ENCODE measurements around the gene SMOC2.
"Not testable (repeated sequence)": the region's sequence is repeated elsewhere in the genome, so short reads cannot be mapped to it uniquely, and the experiment has no call there.

SMOC2 gene

DNA sequence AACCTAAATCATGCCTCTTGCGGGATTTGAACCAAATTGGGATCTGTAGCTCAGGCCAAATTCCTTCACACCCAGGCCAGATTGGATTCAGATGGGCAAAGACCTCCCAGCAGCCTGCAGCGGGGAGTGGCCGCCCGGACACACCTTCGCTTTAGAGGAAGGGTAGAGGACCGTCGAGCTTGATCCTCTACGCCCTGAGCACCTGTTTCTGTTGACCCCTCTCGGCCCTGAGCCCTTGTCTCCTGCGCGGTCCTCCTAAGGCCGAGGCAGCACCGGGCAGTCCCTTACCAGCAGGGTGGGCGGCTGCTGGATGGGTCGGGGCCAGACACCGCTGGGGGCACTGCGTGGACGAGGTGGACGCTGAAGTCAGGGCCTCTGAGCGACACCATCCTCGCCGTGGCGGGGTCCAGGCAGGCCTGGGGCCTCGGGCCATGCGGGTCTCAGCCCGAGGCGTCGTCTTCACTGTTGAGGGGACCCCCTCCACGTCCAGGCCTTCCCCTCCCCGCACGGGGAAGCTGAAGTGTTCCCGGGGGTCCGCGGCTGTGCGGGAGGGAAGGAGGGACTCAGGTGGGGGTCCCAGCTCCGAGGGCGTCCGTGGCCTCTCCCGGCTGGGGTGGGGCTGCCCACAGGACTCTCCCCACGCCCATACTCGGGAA, 114.8 kb downstream of the SMOC2 start:
- Mint-ChIP-seq H3K36me3 (ENCODE audit: low read depth) (no peaks in the 10 kb centered on the region), H3K4me1 (ENCODE audit: low read depth) (no peaks in the 10 kb centered on the region), H3K9me3 (peaks cover 4% of the 10 kb centered on the region), H3K27ac (no peak overlapping the region), H3K4me3 (no peak overlapping the region), H3K27me3 (ENCODE audit: low read depth) (no peaks in the 10 kb centered on the region)

DNA sequence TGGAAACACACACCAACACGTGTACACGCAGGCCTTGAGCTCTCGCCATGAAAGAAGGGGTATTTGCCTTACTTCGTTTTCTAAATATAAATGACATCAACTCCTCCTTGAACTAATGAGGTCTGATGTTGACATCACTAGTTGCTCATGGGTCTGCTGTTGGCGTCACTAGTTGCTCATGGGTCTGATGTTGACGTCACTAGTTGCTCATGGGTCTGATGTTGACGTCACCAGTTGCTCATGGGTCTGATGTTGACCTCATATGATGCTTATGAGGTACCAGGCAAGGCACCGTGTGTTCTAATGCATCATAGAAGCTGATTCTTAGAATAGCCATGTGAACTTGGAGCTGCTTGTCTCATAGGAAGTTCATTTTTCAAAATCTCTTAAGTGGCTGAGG, 116.5 kb downstream of the SMOC2 start:
- Mint-ChIP-seq H3K27ac (no peak overlapping the region), H3K9me3 (peaks cover 3% of the 10 kb centered on the region), H3K36me3 (ENCODE audit: low read depth) (no peaks in the 10 kb centered on the region), H3K4me3 (no peak overlapping the region), H3K4me1 (ENCODE audit: low read depth) (no peaks in the 10 kb centered on the region), H3K27me3 (ENCODE audit: low read depth) (no peaks in the 10 kb centered on the region)

DNA sequence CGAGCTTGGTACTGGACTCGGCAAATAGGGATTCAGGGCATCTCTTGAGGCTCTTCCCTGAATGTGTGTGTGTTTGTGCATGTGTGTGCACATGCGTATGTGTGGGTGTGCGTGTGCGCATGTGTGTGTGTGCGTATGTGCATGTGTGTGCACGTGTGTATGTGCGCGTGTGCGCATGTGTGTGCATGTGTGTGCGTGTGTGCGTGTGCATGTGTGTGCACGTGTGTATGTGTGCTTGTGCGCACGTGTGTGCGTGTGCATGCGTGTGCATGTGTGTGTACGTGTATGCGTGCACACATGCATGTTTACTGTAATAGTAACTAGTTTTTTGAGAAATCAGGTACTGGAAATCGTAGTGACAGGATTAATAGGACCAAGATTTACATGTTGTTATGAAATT, 117.7 kb downstream of the SMOC2 start:
- H3K4me3 Mint-ChIP-seq = no peak overlapping the region
- H3K36me3 Mint-ChIP-seq (ENCODE audit: low read depth) = no peaks in the 10 kb centered on the region
- no peaks in the 10 kb centered on the region for H3K27me3 Mint-ChIP-seq (ENCODE audit: low read depth)
- H3K9me3 Mint-ChIP-seq = peaks cover 3% of the 10 kb centered on the region
- H3K4me1 Mint-ChIP-seq (ENCODE audit: low read depth) = no peaks in the 10 kb centered on the region
- H3K27ac Mint-ChIP-seq = no peak overlapping the region

DNA sequence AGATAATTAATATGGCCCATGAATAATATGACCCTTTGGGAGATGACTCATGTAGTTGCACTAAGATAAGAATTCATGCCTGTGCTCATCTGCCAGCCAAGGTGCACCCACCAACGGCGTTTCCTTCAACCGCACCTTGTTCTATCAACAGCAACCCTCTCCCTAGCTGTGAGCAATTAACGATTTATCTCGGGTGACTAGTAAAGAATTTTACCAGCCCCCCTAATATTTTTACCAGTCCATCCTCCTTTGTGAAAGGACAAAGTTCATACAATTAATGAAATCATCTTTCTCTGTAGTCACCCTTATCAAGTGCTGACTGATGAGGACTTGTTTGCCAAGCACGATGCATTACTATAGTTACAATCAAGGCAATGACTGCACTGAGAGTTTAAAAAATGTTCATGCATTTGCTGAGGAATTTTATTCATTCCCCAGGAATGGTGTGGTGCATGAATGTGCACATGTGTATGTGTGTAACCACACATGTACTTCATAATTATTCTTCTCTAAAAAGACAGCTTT, 118.7 kb downstream of the SMOC2 start:
- Mint-ChIP-seq H3K27ac (no peak overlapping the region), H3K36me3 (ENCODE audit: low read depth) (no peaks in the 10 kb centered on the region), H3K4me3 (no peak overlapping the region), H3K27me3 (ENCODE audit: low read depth) (no peaks in the 10 kb centered on the region), H3K9me3 (peaks cover 3% of the 10 kb centered on the region), H3K4me1 (ENCODE audit: low read depth) (no peaks in the 10 kb centered on the region)

DNA sequence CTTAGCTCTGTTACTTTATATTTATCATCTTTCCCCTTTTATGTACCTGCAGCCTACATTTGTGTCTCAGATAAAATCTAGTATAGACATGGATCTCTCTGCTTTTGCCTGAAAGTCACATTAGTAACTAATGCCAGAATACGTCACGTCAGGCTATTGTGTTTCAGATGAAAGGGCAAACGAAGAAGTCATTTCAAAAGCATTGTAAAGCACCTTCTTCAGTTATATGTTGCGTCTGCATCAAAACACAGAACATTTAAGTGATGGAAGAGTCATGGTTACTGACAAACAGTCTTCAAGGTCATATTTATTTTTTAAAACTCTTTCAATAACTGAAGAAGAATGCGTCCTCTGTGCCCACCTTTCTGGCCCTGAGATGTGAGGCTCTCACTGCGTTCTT, 119.1 kb downstream of the SMOC2 start:
- Mint-ChIP-seq H3K36me3 (ENCODE audit: low read depth) (no peaks in the 10 kb centered on the region), H3K4me3 (no peak overlapping the region), H3K27ac (no peak overlapping the region), H3K9me3 (peaks cover 3% of the 10 kb centered on the region), H3K27me3 (ENCODE audit: low read depth) (peaks cover under 1% of the 10 kb centered on the region), H3K4me1 (ENCODE audit: low read depth) (no peaks in the 10 kb centered on the region)

DNA sequence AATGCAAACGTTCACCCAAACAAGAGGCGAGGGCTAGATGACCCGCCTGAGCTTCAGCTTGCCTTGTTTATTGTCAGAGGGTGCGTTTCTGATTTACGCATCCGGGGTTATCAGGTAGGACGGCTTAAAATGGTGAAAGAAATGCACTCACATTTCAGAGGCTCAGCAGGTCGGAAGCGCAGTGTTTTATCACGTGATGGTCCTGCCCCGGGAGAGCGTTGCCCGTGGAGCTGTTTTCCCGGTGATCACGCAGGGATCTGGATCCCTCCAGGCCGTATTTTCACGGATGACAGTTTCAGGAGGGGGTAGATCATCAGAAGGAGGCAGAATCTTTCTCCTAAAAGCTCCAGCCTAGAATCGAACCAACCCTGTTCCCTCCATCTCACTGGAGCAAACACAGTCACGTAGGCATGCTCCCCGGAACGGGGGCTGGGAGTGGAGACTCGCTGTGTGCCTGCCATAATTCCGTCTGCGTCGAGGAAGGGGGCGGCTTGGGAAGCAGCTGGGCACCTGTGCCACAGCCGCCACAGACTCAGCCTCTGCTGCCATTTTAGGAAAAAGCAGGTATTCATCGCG, 121.7 kb downstream of the SMOC2 start:
- Mint-ChIP-seq H3K4me1 (ENCODE audit: low read depth) (no peaks in the 10 kb centered on the region), H3K4me3 (no peak overlapping the region), H3K36me3 (ENCODE audit: low read depth) (no peaks in the 10 kb centered on the region), H3K27me3 (ENCODE audit: low read depth) (peaks cover 3% of the 10 kb centered on the region), H3K27ac (no peak overlapping the region), H3K9me3 (peaks cover 3% of the 10 kb centered on the region)

DNA sequence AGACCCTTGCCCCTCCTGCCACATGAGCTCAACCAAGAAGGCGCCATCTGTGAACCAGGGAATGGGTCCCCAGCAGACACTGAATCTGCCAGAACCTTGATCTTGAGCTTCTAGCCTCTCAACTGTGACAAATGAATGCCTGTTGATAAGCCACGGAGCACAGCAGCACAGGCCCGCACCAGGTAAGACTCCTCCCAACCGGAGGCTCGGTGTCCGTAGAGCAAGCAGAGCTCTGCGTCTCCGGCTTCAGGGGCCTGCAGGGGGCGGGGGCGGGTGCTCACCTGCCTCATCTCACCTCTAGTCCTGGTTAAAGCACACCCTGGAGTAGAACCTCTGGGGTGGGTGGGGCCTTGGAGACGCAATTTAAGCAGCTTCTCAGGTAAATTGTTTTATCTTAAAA, 122.7 kb downstream of the SMOC2 start:
- no peak overlapping the region for H3K27ac Mint-ChIP-seq
- H3K27me3 Mint-ChIP-seq (ENCODE audit: low read depth) = peaks cover 3% of the 10 kb centered on the region
- H3K9me3 Mint-ChIP-seq = peaks cover 2% of the 10 kb centered on the region
- H3K4me1 Mint-ChIP-seq (ENCODE audit: low read depth) = no peaks in the 10 kb centered on the region
- H3K36me3 Mint-ChIP-seq (ENCODE audit: low read depth) = no peaks in the 10 kb centered on the region
- H3K4me3 Mint-ChIP-seq = no peak overlapping the region

DNA sequence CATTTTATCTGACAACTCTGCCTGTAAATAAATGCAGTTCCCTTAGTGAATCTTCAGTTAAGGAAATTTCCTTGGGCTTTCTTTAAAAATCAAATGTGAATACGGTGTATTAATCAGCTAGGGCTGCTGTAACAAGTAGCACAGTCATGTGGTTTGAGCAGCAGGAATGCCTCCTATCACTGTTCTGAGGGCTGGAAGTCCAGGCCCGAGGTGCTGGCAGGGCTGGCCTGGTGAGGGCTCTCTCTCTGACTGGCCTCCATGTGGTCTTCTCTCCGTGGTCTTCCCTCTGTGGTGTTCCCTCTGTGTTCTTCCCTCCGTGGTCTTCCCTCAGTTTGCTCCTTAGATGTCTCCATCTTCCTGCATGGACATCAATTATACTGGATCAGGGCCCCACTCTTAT, 124.1 kb downstream of the SMOC2 start:
- Mint-ChIP-seq H3K27me3 (ENCODE audit: low read depth) (peaks cover 3% of the 10 kb centered on the region), H3K9me3 (no peaks in the 10 kb centered on the region), H3K36me3 (ENCODE audit: low read depth) (no peaks in the 10 kb centered on the region), H3K4me3 (no peak overlapping the region), H3K27ac (no peak overlapping the region), H3K4me1 (ENCODE audit: low read depth) (no peaks in the 10 kb centered on the region)

DNA sequence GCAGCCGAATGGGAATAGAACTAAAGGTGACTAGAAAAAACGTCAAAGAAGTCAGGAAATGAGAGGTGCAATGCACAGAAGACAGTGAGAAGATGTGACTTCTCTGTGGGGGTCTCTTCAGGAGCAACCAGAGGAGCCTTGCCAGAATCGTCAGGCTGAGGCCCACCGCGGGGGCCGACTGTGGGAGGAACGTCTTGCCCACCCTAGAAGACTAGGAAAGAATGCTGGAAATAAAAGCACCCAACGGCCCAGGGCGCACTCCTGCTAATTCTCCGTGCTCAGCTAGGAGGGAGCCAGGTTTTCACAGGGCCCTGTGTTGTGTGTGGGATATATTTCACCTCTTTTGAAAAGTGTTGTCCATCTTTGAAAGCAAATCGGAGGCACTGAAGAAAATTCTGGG, 129.2 kb downstream of the SMOC2 start:
- no peaks in the 10 kb centered on the region for H3K9me3 Mint-ChIP-seq
- H3K27ac Mint-ChIP-seq = no peak overlapping the region
- peaks cover 2% of the 10 kb centered on the region for H3K27me3 Mint-ChIP-seq (ENCODE audit: low read depth)
- no peaks in the 10 kb centered on the region for H3K4me1 Mint-ChIP-seq (ENCODE audit: low read depth)
- no peaks in the 10 kb centered on the region for H3K36me3 Mint-ChIP-seq (ENCODE audit: low read depth)
- H3K4me3 Mint-ChIP-seq = no peak overlapping the region

DNA sequence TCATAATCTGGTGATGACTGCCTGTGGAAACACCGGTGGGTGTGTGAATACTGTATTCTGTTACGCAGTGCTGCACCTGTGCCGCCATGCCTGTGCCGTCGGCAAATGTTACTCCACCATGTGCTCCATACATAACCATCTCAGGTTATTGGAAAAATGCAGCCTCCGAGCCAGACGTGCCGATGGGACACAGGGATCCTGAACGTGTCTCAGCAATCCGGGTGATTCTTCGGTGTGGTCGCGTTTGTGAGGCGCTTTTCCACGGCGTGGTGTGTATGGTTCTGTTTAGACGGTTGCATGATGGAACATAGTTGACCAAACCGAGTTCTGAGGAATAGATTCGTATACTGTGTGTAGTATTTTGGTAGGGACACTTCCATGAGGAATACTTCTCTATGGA, 130.3 kb downstream of the SMOC2 start:
- Mint-ChIP-seq H3K27me3 (ENCODE audit: low read depth) (no peaks in the 10 kb centered on the region), H3K9me3 (no peaks in the 10 kb centered on the region), H3K4me1 (ENCODE audit: low read depth) (no peaks in the 10 kb centered on the region), H3K36me3 (ENCODE audit: low read depth) (no peaks in the 10 kb centered on the region), H3K27ac (no peak overlapping the region), H3K4me3 (no peak overlapping the region)

DNA sequence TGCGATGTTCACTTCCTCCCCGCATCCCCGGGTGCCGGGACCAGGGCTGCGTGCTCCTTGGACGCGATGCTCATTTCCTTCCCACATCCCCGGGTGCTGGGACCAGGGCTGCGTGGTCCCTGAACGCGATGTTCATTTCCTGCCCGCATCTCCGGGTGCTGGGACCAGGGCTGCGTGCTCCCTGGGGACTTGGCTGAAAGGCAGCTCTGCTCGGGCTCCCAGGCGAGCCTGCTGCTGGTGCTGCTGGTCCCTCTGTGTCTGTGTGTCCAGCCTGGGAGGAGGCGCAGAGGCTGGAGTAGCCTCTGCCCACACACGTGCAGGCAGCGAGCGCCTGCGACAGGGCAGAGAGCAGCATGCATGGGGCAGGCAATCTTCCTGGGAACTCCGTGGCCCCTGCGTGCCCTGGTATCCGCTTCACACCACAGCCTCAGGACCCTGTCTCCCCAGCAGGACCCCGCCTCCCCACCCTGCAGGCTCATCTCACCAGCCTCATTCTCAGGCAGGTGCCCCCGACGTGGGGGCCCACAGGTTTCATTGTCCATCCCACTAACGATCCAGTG, 132.4 kb downstream of the SMOC2 start:
- H3K36me3 Mint-ChIP-seq (ENCODE audit: low read depth); H3K4me1 Mint-ChIP-seq (ENCODE audit: low read depth); H3K4me3 Mint-ChIP-seq; H3K27ac Mint-ChIP-seq; H3K9me3 Mint-ChIP-seq; H3K27me3 Mint-ChIP-seq (ENCODE audit: low read depth): not testable (repeated sequence)

DNA sequence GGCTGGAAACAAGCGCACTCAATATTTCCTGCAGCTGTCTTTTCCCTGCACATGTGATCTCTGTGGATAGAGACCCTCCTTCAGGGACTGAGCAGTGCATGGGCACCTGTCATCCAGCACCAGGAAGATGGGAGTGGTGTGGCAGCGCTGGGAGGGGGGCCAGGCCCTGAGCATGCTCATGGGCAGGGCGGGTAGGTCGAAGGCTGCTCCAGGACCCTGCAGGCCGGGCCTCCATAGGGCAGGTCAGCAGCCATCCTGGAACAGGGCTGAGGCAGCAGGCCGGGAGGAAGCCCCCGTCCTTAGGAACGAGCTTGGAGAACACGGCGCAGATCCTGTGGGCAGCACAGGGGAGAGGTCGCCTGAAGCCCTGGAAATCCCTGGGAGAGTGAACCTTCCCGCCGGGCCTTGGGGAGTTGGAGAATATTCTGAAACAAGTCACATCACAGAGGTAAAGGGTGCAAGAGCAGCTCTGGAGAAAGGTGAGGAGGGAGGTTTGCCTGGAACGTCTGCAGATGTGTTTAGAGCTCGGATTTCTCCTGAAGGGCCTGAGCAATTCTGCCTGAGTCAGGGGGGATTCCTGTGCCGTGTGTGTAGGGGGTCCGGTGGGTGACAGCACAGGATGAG, 133.2 kb downstream of the SMOC2 start:
- Mint-ChIP-seq H3K4me3 (no peak overlapping the region), H3K36me3 (ENCODE audit: low read depth) (no peaks in the 10 kb centered on the region)

DNA sequence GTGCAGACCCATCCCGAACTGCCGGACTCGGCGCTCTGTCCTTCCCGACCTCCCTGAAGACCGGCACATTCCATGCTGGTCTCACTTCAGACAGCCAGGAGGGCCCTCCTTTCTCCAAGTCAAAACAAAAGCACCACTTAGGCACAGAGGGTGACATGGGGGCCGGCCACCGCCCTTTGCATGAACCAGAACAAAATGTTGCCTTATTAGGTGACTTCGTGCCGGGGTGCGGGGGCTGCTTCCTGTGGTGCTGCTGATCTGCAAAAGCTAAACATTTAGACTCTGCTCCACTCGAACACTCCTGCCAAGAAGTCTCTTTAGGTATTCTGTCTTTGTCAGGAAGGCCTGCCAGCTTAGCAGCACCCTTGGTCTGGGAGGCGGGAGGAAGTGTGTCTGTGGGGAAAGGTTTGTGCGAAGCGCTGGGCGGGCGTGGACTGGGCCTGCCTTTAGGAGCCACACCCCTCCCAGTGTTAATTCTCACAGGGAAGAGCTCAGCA, 133.8 kb downstream of the SMOC2 start:
- no peaks in the 10 kb centered on the region for H3K27me3 Mint-ChIP-seq (ENCODE audit: low read depth)
- H3K27ac Mint-ChIP-seq = no peak overlapping the region
- no peak overlapping the region for H3K4me3 Mint-ChIP-seq
- no peaks in the 10 kb centered on the region for H3K4me1 Mint-ChIP-seq (ENCODE audit: low read depth)
- no peaks in the 10 kb centered on the region for H3K9me3 Mint-ChIP-seq
- H3K36me3 Mint-ChIP-seq (ENCODE audit: low read depth) = no peaks in the 10 kb centered on the region

More for the DNA sequence above, 133.2 kb downstream of the SMOC2 start:
- Mint-ChIP-seq H3K27me3 (ENCODE audit: low read depth) (no peaks in the 10 kb centered on the region), H3K9me3 (no peaks in the 10 kb centered on the region), H3K27ac (no peak overlapping the region), H3K4me1 (ENCODE audit: low read depth) (no peaks in the 10 kb centered on the region)

DNA sequence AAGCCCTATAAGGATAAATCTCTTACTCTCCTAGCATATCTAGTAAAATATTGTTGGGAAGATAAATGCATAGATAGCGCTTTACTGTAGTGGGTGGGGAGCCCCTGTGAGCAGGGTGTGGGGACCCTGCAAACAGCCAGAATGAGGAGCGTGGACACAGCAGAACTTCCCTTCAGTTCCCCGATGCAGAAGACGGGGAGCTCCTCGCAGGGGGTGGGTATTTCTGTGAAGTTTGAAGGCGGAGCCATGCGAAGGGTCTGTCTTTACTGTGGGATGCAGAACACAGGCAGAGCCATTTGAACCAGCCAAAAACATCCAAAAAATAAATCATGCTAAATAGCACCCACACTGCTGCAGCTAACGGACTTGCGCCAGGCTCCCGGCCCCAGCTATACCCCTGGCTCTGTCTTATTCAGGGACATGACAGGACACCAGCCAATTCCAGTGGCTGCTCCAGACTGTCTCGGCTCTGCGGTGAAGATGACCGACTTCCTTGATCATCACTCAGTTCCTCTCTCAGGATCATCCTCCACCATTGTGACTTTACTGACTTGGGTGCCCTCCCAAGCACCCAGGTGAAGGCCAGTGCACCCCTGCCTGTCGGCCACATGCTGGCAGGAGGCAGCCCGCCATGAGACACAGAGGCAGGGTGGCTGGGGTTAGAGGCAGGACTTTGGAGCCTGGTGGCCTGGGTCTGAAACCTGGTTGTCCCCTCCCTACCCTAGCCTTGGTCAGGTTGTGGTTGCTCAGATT, 134.5 kb downstream of the SMOC2 start:
- H3K27ac Mint-ChIP-seq = no peak overlapping the region
- no peaks in the 10 kb centered on the region for H3K36me3 Mint-ChIP-seq (ENCODE audit: low read depth)
- H3K27me3 Mint-ChIP-seq (ENCODE audit: low read depth) = no peaks in the 10 kb centered on the region
- H3K9me3 Mint-ChIP-seq = no peaks in the 10 kb centered on the region
- no peaks in the 10 kb centered on the region for H3K4me1 Mint-ChIP-seq (ENCODE audit: low read depth)
- H3K4me3 Mint-ChIP-seq = no peak overlapping the region
